Brain microvascular endothelial cell (primary cell): Measurements from ENCODE around the gene GIPC1.
"Not testable (repeated sequence)": the region's sequence is repeated elsewhere in the genome, so short reads cannot be mapped to it uniquely, and the experiment has no call there.

ENCODE experiments used
- DNase-seq: peaks from one replicate; pipeline ENCODE4 v3.0.0-alpha.2; 2020
- H3K27ac ChIP-seq: fragments of 250-450 bp; sonication (Bioruptor Pico); 2 replicates; pipeline ENCODE4 v1.5.1; 2020; ENCODE audit warnings: mild to moderate bottlenecking, moderate library complexity
- H3K27me3 ChIP-seq: fragments of 250-450 bp; sonication (Bioruptor Pico); replicated peaks from 2 replicates; pipeline ENCODE4 v1.5.1; 2020; ENCODE audit warnings: mild to moderate bottlenecking
- H3K36me3 ChIP-seq: fragments of 250-450 bp; sonication (Bioruptor Pico); replicated peaks from 2 replicates; pipeline ENCODE4 v1.5.1; 2020; ENCODE audit warnings: mild to moderate bottlenecking
- H3K4me3 ChIP-seq: 2 replicates; pipeline ENCODE4 v1.5.1; 2011; ENCODE audit warnings: low read depth, mild to moderate bottlenecking, control low read depth, low read length, moderate library complexity
- in situ Hi-C: cut with HindIII; loops from 2 replicates; pipeline ENCODE4 v1.10.0; 2017; ENCODE audit warnings: low sequenced_read_pairs, low pct_ligation_motif_present
- TF ChIP-seq, protein P1 (sequence below): IDR thresholded peaks from 2 replicates; pipeline ENCODE4 v1.5.1; 2011; ENCODE audit warnings: low read depth, mild to moderate bottlenecking, moderate library complexity, low read length, control low read depth, inconsistent platforms; ENCODE audit errors: missing control alignments

The GIPC1 gene, protein sequence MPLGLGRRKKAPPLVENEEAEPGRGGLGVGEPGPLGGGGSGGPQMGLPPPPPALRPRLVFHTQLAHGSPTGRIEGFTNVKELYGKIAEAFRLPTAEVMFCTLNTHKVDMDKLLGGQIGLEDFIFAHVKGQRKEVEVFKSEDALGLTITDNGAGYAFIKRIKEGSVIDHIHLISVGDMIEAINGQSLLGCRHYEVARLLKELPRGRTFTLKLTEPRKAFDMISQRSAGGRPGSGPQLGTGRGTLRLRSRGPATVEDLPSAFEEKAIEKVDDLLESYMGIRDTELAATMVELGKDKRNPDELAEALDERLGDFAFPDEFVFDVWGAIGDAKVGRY

DNA sequence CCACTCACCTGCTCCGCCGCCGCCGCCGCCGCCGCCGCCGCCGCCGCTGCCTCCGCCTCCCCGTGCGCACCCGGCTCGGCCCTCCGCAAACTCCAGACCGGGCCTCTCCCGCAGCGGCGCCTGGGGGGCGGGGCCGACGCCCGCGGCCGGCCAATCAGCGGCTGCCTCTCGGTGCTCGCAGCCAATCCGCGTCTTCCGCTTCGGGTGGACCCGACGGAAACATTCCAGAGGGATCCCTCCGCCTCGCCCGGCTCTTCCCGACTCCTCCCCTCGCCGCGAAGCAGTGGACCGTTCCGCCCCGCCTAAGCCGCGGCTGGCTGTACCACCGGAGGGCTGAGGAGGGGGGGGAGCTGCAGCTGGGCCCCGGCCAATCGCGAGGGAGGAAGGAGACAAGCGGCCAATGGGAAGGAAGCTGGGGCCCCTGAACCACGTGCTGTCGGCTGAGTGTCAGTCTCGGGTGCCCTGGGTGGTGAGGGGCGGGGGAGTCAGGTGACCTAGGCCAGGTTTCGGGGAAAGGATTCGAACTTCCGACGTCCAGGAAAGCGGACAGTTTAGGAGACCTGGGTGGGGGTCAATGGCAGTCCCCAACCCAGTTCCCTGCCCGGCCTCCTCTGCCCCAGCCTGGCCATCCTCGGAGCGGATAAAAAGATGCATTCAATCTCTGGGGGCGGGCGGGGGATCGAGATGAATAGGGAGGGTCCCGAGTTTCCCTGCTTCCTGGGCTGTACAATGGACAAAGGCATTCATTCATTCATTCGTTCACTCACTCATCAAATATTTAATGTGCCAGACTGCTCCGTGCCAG, at the start of gene GIPC1:
GIPC1 (minus strand) TSS at position 99 of the 805 bp plus-strand sequence. CDS start 13,151 bp downstream, outside the sequence.
- Histone ChIP-seq H3K36me3 (peaks cover 2% of the 10 kb centered on the region), H3K27me3 (no peaks in the 10 kb centered on the region), H3K4me3 (peak within 1 kb of the TSS; percentile 74), H3K27ac (peak within 1 kb of the TSS; percentile 45)
- TF ChIP-seq, protein P1, sequence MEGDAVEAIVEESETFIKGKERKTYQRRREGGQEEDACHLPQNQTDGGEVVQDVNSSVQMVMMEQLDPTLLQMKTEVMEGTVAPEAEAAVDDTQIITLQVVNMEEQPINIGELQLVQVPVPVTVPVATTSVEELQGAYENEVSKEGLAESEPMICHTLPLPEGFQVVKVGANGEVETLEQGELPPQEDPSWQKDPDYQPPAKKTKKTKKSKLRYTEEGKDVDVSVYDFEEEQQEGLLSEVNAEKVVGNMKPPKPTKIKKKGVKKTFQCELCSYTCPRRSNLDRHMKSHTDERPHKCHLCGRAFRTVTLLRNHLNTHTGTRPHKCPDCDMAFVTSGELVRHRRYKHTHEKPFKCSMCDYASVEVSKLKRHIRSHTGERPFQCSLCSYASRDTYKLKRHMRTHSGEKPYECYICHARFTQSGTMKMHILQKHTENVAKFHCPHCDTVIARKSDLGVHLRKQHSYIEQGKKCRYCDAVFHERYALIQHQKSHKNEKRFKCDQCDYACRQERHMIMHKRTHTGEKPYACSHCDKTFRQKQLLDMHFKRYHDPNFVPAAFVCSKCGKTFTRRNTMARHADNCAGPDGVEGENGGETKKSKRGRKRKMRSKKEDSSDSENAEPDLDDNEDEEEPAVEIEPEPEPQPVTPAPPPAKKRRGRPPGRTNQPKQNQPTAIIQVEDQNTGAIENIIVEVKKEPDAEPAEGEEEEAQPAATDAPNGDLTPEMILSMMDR, result no peak
- in situ Hi-C loops, result no loop called here
- peak; percentile 97 for DNase-seq

DNA sequence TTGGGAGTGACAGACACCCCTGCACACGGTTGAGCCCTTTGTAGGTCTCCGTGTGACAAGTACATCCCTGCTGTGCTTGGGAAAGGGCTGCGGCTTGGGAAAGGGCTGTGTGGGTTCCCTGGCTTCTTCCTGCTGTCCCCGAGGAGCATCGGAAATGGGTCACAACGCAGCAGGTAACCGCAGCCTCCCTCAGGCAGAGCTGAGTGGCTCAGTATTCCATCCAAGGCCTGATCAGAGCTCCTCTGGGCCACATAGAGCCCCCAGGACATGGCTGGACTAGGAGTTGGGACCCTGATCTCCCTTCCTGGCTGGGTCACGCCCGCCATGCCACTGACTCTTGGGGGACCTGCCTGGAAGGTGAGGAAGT, 49.8 kb upstream of the GIPC1 start:
- Histone ChIP-seq H3K4me3 (no peak overlapping the region), H3K27me3 (no peaks in the 10 kb centered on the region), H3K27ac (no peak overlapping the region), H3K36me3 (no peaks in the 10 kb centered on the region)
- DNase-seq, result no peak
- in situ Hi-C loops, result no loop called here
- TF ChIP-seq, protein P1, result no peak

DNA sequence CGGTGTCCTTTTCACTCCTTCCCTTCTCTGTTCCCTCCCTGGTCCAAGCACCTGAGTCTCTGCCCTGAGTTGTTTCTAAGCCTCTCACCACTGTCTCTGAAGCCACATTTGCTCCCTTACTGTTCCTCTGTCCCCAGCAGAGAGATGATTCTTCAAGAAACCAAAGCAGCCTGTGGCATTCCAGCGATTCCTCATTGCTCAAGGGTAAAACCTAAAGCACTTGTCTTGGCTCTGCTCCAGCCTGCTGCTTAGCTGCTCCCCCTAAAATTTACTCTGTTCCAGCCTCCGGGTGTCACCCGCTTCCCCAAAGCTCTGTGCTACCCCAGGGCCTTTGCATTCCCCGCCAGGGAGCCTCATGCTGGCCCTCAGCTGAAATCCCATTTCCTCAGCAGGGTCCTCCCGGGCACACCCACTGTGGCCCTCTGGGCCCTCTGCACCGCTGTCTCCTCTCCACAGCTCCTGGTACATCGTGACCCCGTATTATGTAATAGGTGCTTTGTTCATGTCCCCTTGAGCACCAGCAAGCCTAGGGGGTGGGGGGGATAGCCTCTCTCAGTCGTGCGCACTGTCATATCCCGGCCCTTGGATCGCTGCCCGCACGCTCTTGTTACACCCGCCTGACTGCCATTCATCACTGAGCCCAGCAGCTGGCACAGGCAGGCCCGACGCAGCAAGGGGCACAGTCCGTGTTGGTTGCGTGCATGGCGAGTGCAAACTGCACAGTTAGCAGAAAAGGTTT, 49.2 kb upstream of the GIPC1 start:
- Histone ChIP-seq H3K27me3 (no peaks in the 10 kb centered on the region), H3K27ac (no peak overlapping the region), H3K36me3 (no peaks in the 10 kb centered on the region), H3K4me3 (no peak overlapping the region)
- DNase-seq, result no peak
- TF ChIP-seq, protein P1, result no peak
- in situ Hi-C loops, result no loop called here

DNA sequence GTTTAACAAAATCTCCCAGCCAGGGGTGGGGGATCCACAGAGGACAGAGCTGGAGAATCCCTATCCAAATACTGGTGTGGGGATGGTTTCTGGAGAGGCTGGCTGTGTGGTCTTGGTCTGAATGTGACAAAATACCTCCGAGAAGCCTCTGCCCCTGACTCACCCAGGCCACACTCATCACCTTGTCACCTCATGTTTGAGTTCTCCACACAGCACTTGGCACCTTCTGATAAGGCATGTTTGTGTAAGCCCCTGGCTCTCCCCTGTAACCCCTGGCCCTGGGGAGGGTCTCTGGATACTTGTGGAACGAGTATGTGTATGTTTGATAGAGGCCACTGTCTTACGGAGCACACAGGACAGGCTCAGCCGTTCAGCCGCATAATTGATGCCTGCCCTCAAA, 48.1 kb upstream of the GIPC1 start:
- no peak for DNase-seq
- TF ChIP-seq, protein P1, result no peak
- no peaks in the 10 kb centered on the region for H3K36me3 ChIP-seq
- H3K4me3 ChIP-seq, result no peak overlapping the region
- H3K27me3 ChIP-seq, result no peaks in the 10 kb centered on the region
- in situ Hi-C loops, result no loop called here
- no peak overlapping the region for H3K27ac ChIP-seq

DNA sequence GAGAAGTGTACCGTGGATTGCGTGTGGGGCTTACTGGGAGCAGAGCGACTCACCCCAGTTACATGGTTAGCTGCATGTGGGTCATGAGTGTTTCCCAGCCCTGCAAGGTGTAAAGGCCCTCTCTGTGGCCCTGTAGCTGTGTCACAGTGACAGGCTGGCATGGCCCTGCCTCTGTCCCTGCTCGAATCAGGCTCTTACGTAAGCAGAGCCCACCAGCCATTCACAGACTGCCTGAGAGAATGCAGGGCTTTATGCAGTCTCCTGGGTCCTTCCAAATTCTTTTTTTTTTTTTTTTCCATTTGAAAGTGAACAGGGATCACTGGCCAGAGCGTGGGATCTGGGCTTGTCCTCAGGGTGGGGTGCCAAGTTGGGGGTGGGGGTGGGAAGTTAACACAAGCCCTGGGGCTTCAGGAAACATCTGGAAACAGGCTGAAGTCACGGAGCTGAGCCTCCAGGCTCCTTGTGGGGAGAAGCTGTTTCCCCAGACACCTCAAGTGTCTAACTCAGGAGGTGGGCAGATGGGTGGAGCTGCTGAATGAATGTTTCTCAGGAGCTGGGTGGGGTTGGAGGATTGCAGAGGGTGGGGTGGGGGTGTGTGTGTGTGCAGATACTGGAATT, 46.9 kb upstream of the GIPC1 start:
- no peaks in the 10 kb centered on the region for H3K27me3 ChIP-seq
- in situ Hi-C loops, result no loop called here
- H3K4me3 ChIP-seq, result no peak overlapping the region
- no peaks in the 10 kb centered on the region for H3K36me3 ChIP-seq
- no peak for DNase-seq
- H3K27ac ChIP-seq, result no peak overlapping the region
- TF ChIP-seq, protein P1, result no peak

DNA sequence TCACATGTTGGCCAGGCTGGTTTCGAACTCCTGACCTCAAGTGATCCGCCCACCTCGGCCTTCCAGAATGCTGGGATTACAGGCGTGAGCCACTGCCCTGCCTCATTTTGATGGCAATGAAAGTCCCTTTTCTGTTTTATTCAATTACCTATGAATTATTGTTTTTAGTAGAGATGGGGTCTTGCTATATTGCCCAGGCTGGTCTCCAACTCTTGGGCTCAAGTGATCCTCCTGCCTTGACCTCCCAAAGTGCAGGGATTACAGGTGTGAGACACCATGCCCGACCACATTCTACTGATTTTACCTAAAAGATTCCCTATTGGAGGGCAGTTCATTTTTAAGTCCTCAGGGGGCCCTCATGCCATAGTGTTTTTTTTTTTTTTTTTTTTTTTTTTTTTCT, 46.1 kb upstream of the GIPC1 start:
- H3K36me3 ChIP-seq, H3K27me3 ChIP-seq, H3K27ac ChIP-seq, DNase-seq, in situ Hi-C loops, H3K4me3 ChIP-seq: not testable (repeated sequence)
